HPDE6-E6E7 (cell line): ENCODE results near the gene CBARP.

ENCODE experiments used
- DNase-seq: peaks from one replicate; pipeline ENCODE4 v3.0.0; 2011; ENCODE audit warnings: missing footprints; ENCODE audit errors: extremely low spot score

The CBARP gene

GRCh38 chr19:1275260-1275975 lies 37.6 kb upstream of the CBARP start, which contains the start of gene FAM174C:
TSS of gene FAM174C (plus strand) at chr19:1275530. CDS start at chr19:1275550, 20 bp downstream.
- peak; percentile 93 for DNase-seq

- no peak for DNase-seq
These were observed 37.1 kb upstream of the CBARP start for GRCh38 chr19:1274852-1275259.

GRCh38 chr19:1274081-1274851 lies 36.5 kb upstream of the CBARP start:
- DNase-seq = no peak

GRCh38 chr19:1273263-1274041 lies 35.6 kb upstream of the CBARP start:
- DNase-seq = no peak

- DNase-seq = no peak
These were observed 34.8 kb upstream of the CBARP start for GRCh38 chr19:1272423-1273262.

- no peak for DNase-seq
These were observed 34.0 kb upstream of the CBARP start for GRCh38 chr19:1271528-1272422.

- DNase-seq = no peak
These were observed 33.2 kb upstream of the CBARP start for GRCh38 chr19:1270854-1271527.

GRCh38 chr19:1270213-1270853 lies 32.5 kb upstream of the CBARP start:
- no peak for DNase-seq

- DNase-seq = no peak
These were observed 31.8 kb upstream of the CBARP start for GRCh38 chr19:1269478-1270212.

- DNase-seq = peak; percentile 93
These were observed 31.3 kb upstream of the CBARP start, which contains the start of gene CIRBP for GRCh38 chr19:1269065-1269477. TSS of gene CIRBP (plus strand) at chr19:1269332. CDS start at chr19:1270934, 1,602 bp downstream.

- no peak for DNase-seq
These were observed 30.6 kb upstream of the CBARP start for GRCh38 chr19:1268226-1269064.

GRCh38 chr19:1267477-1268225 lies 29.8 kb upstream of the CBARP start:
- no peak for DNase-seq

- no peak for DNase-seq
These were observed 29.2 kb upstream of the CBARP start for GRCh38 chr19:1266916-1267476.

- no peak for DNase-seq
These were observed 28.5 kb upstream of the CBARP start for GRCh38 chr19:1266129-1266915.

GRCh38 chr19:1265615-1266128 lies 27.9 kb upstream of the CBARP start:
- DNase-seq = no peak
